ENCODE results near the gene NAGK.
"Not testable (repeated sequence)": the region's sequence is repeated elsewhere in the genome, so short reads cannot be mapped to it uniquely, and the experiment has no call there.

NAGK gene

DNA sequence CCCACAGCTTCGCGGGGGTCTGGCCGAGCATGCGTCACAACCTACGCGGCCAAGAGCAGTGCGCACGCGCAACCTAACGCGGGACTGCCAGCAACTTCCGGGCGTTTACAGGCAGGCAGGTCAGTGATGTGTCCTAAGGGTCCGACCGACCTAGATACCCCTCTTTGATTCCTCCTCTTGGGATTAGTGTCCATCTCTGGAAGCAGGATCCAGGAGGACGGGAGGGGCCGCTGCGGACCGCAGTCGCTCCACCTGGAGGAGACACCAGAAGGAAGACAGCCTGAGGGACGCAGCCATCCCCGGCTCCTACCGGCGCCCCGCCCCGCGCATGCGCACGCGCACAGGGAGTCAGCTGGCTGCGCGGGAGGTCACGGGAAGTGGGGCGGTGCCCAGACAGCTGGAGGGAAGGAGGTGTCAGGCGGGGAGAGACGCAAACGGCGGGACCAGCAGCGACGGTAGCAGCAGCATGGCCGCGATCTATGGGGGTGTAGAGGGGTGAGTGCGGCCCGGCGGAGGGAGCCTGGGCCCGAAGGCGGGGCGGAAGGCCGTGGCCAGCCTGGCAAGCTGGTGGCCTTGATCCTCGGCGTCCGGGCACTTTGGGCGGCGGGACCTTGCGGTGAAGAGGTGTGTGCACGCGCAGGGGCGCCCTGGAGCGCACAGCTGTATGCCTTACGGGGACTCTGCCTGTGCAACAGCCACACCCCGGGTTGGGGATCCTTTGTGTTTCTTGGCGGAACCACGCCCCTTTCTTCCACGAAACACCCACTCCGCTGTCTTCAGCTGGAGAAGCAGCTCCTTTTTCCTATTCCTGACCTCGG, at the start of gene NAGK:
Gene NAGK, plus strand, starts transcription at position 431 of the 818 bp plus-strand sequence. Its CDS starts 36 bp downstream, at position 467.
- H3K4me3 ChIP-seq (ENCODE audit: low read depth, low read length) = peak within 1 kb of the TSS; percentile 78

DNA sequence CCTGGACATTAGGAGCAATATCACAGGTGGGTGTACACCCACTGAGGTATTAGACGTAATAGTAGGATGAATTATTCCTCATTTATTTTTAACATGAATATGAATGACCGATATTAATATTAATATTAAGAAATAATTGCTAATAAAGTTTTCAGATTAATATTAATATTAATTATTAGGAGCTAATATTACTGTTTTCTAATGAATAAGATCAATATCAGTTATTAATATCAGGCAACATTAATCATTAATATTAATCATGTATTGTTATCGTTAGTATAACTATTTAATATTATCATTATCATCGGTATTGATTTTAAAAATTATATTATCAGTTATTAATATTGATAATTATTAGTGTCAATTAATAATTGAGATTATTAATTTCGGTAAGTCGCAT, 48.5 kb upstream of the NAGK start:
- H3K4me3 ChIP-seq (ENCODE audit: low read depth, low read length) = not testable (repeated sequence)

DNA sequence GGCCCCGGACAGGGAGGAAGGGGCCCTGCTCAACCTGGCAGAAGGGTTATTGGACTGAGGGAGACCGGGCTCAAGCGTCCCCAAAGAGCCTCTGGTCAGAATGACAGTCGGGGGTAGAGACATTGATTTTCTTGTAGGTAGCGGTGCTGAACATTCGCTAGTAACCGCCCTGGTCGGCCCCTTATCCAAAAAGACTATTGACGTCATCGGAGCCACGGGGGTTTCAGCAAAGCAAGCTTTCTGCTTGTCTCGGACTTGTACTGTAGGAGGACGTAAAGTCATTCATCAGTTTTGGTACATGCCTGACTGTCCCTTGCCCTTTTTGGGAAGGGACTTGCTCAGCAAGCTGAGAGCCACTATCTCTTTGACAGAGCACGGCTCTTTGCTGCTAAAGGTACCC, 47.1 kb upstream of the NAGK start:
- H3K4me3 ChIP-seq (ENCODE audit: low read depth, low read length) = not testable (repeated sequence)

DNA sequence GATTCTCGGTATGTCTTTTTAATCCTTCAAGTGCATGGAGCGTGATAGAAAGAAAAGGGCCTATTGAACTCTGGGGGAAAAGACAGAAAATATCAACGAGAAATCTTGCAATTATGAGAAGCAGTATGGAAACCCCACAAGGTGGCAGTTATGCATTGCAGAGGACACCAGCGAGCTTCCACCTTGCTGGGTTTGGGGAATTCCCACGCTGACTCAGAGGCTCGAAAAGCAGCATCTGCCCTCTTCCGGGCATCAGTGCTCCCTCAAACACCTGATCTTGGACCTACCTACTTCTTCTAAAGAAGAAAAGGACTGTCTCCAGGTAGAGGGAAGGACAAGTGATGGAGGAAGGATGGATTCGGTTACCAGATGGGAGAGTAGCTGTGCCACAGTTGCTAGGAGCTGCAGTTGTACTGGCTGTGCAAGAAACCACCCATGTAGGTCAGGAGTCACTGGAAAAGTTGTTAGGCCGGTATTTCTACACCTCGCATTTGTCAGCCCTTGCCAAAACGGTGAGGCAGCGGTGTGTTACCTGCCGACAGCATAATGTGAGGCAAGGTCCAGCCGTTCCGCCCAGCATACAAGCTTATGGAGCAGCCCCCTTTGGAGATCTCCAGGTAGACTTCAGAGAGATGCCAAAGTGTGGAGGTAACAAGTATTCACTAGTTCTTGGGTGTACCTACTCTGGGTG, 44.8 kb upstream of the NAGK start:
- not testable (repeated sequence) for H3K4me3 ChIP-seq (ENCODE audit: low read depth, low read length)

DNA sequence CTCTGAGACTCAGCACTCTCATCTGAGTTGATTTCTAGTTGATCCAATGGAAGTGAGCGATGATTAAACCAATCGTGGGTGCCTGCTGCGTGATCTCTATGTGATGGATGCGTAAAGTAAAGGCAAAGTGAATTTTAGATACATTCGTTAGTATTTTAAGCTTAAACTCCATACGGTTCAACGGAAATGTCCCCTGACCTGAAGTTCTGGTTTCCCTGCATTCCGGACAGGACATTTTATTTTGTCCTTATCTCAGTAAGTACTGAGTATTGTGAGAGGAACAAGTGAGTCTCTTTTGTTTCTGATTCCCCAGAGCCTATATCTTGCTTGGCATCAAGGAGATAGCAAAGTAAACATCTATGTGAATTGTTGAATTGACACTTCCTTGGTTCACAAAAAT, 32.2 kb upstream of the NAGK start:
- not testable (repeated sequence) for H3K4me3 ChIP-seq (ENCODE audit: low read depth, low read length)

DNA sequence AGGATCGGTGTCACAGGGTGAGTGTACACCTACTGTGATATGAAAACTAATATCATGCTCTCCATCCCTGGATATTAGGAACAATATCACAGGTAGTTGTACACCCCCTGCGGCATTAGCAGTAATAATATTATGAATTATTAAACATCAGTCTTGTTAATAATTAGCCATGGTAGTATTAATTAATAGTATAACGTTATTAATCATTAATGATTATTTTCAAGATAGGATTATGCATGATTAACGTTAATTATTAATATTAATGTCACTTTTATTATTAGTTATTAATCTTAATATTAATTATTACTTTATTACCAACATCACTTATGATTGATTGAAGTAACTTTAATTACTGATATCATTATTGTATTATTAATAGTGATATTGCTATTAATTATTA, 26.2 kb upstream of the NAGK start:
- no peak overlapping the region for H3K4me3 ChIP-seq (ENCODE audit: low read depth, low read length)

DNA sequence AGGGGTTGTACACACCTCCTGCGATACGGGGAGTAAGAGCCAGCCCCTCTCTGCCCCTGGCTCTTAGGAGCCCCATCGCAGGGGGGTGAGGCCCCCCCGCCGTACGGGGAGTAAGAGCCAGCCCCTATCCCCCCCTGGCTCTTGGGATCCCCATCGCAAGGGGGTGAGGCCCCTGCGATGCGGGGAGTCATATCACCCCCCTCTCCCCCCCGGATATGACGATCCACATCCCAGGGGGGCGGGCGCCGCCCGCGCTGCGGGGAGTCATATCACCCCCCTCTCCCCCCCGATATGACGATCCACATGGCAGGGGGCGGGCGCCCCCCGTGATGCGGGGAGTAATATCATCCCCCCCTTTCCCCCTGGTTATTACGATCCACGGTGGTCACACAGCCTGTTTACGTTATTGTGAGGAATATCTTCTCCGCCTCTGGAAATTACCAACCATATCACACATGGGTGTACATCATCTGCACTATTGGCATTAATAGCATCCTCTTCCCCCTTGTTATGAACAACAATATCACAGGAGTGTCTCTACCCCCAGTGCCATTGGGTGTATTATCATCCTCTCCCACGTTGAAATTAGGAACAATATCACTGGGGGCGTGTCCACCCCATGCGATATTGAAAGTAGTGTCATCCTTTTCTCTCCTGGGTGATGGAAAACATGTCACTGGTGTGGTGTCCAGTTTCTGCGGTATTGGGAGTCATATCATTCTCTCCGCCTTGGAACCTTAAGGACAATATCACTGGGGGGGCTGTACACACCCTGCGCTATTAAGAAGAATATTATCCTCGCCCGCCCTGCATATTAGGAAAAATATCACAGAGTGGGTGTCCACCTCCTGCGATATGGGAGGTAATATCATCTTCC, 24.7 kb upstream of the NAGK start:
- H3K4me3 ChIP-seq (ENCODE audit: low read depth, low read length) = no peak overlapping the region

DNA sequence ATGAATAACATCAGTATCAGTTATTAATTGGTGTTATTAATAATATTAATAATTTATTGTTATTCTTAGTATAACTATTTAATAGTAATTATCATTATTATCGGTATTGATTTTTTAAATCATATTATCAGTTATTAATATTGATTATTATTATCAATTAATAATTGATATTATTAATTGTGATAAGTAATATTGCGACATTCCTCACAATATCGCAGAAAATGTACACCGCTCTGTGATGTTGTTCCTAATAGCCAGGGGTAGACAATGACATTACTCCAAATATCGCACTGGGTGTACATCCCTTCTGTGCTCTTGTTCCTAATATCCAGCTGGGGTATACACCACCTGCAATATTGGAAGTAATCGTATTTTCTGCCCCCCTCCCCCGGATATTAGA, 23.3 kb upstream of the NAGK start:
- H3K4me3 ChIP-seq (ENCODE audit: low read depth, low read length) = no peak overlapping the region

DNA sequence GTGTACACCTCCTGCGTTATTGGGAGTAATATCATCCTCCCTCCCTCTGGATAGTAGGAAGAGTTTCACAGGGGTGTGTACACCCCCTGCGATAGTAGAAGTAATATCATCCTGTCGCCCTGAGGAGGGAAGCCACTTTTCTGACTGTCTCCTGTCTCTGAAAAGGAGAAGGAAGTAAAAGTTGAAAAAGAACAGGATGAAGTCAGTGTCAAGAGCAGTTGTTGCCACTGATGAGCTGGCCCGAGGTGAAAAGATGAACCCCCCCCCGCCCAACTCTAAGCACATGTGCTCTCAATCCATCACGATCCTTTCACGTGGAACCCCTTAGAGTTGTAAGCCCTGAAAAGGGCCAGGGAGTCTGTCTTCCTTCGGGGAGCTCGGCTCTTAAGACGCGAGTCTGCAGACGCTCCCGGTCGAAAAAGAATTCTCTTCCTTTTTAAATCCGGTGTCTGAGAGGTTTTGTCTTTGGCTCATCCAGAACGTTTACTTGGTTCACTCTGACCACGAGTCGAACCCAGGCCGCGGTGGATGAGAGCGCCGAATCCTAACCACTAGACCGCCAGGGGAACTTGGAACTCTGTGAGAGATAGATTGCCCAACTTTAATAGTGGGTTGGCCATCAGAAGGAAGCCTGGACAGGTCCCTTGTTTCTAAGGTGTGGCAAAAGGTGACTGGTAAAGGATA, 22.4 kb upstream of the NAGK start:
- H3K4me3 ChIP-seq (ENCODE audit: low read depth, low read length) = no peak overlapping the region

DNA sequence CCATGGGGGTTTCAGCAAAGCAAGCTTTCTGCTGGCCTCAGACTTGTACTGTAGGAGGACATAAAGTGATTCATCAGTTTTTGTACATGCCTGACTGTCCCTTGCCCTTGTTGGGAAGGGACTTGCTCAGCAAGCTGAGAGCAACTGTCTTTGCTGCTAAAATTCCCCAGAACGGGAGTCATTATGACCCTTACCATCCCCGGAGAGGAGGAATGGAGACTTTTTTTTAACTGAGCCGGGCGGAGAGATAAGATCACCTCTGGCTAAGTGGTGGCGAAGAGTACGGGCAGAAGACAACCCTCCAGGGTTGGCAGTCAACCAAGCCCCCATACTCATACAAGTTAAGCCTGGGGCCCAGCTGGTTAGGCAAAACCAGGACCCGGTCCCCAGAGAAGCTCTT, 20.4 kb upstream of the NAGK start:
- H3K4me3 ChIP-seq (ENCODE audit: low read depth, low read length) = no peak overlapping the region

DNA sequence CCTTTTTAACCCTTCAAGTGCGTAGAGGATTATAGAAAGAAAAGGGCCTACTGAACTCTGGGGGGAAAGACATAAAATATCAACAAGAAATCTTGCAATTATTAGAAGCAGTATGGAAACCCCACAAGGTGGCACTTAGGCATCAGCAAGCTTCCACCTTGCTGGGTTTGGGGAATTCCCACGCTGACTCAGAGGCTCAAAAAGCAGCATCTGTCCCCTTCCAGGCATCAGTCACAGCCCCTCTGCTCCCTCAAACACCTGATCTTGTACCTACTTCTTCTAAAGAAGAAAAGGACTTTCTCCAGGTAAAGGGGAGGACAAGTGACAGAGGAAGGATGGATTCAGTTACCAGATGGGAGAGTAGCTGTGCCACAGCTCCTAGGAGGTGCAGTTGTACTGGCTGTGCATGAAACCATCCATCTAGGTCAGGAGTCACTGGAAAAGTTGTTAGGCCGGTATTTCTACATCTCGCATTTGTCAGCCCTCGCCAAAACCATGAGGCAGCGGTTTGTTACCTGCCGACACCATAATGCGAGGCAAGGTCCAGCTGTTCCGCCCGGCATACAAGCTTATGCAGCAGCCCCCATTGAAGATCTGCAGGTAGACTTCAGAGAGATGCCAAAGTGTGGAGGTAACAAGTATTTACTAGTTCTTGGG, 18.6 kb upstream of the NAGK start:
- H3K4me3 ChIP-seq (ENCODE audit: low read depth, low read length) = not testable (repeated sequence)

DNA sequence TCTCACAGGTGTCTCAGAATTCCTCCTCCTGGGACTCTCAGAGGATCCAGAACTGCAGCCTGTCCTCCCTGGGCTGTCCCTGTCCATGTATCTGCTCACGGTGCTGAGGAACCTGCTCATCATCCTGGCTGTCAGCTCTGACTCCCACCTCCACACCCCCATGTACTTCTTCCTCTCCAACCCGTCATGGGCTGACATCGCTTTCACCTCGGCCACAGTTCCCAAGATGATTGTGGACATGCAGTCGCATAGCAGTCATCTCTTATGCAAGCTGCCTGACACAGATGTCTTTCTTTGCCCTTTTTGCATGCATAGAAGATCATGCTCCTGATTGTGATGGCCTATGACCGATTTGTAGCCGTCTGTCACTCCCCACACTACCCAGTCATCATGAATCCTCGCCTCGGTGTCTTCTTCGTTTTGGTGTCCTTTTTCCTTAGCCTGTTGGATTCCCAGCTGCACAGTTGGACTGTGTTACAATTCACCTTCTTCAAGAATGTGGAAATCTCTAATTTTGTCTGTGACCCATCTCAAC, 13.2 kb upstream of the NAGK start:
- H3K4me3 ChIP-seq (ENCODE audit: low read depth, low read length) = not testable (repeated sequence)

DNA sequence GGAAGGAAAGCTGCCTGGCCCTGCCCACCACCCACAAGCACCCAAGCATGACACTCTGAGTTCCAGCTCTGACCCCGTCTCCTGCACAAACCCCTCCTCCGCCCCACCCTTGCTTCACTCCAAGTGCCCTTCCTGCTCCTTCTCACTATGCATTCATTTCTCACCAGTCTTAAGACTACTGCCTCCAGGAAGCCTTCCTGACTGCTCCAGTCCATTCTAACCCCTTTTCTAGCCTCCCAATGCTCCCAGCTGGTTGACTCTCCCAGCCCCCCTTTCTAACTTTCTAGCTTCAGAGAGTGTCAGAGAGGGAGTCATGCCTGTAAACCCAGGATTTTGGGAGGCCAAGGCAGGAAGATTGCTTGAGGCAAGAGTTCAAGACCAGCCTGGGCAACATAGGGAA, 8.2 kb upstream of the NAGK start:
- no peak overlapping the region for H3K4me3 ChIP-seq (ENCODE audit: low read depth, low read length)

DNA sequence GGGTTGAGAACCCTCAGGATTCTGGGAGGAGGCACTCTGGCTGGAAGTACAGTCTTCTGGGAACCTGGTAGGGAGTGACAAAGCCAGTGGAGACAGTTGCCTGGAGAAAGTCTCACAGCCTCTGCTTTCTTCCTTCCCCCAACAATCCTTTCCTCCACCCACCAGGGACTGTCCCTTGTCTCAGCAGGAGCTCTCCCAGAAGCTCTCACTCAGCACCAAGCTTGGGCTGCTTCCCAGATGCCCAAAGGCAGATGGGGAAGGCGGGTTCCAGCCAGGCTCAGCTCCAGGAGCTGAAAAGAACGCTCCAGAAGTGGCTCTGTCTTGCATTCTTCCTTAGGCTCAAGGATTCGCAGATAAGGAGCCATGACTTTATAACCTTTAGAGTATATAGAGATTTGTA, 7.6 kb upstream of the NAGK start:
- no peak overlapping the region for H3K4me3 ChIP-seq (ENCODE audit: low read depth, low read length)

DNA sequence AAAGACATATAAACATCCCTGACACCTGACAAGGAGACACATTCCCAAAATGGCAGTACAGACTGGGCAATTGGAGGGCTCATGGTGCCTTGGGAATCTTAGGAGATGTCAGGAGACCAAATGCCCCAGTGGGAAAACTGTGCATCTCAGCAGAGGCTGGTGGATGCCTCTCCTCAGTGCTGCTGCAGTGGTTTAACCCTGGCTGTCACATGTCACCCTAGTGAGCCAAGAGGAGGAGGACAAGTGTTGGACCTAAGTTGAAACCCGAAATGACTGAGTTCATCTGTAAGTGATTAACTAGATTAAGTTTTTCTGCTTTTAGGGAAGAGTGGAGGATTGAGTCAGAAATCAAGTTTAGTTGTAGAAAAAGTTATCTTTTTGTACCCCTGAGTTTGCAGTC, 5.2 kb upstream of the NAGK start:
- no peak overlapping the region for H3K4me3 ChIP-seq (ENCODE audit: low read depth, low read length)

DNA sequence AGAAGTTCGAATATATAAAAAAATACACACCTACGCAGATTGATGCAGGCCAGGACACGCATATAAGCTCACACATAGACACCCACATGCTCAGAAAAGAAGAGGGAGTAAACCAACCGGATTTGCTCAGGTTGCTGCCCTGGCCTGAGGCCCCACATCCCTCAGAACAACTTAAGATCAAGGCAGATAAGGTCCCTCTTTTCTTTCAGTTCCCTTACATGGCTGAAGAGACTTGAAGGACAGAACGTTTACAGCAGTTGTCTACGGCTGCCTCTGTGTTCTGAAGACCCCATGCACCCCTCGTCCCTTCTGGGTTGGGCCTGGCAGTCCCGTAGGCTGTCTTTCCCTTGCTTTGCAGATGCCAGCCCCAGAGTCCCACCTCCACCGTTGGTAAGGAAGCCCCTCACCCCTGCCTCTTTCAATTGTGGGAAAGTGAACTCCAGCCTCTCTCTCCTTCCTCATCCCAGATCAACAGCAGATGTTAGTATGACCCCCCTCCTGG, 4.3 kb upstream of the NAGK start:
- H3K4me3 ChIP-seq (ENCODE audit: low read depth, low read length) = no peak overlapping the region

DNA sequence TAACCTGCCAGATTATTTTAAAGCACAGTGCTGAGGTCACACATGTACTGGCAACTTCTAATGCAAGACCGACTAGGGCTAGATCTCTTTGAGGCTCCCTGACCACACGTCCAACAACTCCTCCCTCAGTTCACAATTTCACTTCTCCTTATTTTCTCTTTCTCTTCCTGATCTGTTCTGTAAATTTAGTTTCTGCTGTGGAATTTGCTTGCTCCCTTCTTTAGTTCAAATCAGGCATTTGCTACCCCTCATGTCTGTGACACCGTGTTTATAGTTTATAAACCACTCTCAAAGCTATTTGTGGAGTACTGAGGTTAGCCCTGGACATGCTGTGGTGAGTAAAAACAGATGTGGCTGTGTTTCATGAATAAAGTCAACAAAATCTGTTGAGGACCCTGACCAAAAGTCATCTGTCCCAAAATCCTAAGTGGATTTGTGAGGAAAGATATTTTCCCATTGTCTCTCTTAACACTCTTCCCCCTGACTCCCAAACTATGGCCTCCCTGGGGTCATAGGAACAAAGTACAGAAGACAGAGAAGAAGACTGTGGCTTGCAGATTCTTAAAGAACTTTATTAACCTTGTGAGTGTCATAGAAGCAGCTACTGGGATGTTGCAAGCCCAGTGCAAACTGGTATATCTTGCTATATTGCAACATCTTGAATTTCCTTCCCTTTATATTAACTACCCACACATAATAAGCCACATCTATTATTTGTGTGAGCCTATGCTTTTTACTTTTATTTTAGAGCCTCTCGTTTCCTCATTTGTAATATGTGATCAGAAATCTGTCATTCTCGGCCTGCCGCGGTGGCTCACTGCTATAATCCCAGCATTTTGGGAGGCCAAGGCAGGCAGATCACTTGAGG, 3.5 kb upstream of the NAGK start:
- no peak overlapping the region for H3K4me3 ChIP-seq (ENCODE audit: low read depth, low read length)

DNA sequence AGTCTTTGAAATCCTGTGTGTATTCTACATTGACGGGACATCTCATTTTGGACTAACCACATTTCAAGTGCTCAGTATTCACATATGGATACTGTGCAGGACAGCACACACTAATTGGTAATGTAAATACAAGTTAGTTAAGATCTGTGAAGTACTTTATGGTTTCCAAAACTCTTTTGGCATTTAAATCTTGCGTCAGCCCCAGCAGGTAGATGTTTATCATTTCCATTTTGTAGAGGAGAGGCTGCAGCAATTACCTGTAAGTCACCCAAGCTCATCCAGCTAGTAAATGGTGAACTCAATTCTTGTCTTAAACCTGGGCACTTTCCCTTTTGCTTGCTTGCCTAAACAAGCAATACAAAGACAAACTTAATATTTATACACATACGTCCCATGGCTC, 1.6 kb upstream of the NAGK start:
- no peak overlapping the region for H3K4me3 ChIP-seq (ENCODE audit: low read depth, low read length)

DNA sequence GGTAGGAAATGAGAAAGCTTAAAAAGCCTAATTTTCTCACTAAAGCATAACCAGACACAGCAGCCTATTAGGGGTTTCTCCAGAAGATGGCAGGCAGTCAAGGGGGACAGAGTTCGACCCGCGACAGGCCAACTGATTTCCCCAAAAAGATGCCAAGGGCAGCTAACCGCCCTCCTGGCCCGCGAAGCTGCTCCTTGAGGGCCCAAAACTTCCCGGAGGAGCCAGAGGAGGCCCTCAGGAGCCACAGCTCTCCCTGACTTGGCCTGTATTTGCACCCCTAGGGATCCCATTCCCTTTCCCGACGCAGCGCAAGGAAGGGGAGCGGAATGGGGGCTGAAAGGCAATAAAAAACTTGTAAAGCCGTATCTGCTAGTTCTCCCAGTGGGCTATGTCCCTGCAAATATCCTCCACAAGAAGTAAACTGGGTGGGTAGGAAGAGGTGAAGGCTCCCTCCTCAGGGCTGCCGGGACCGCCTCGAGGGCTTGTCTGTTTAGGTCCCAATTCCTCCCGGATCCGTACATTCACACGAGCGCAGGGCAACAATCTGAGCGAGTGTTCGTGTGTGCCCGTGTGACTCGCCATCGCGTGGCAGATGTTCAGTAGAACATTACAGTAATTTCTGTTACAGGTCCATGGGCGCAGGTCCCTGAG, 756 bp upstream of the NAGK start:
- peak overlapping the region; percentile 78 for H3K4me3 ChIP-seq (ENCODE audit: low read depth, low read length)
